OCI-M1 (cell line): Measurements from ENCODE around the gene P2RX1.

Experiments used
- DNase-seq: peaks from one replicate; lab custom pipeline; 2025; lab: John Stamatoyannopoulos, UW

The P2RX1 gene

GRCh38 chr17:3924512-3925350, 8.5 kb upstream of the P2RX1 start:
- DNase-seq = no peak

- DNase-seq = no peak
Observed at GRCh38 chr17:3923466-3924190, 7.4 kb upstream of the P2RX1 start.

GRCh38 chr17:3922765-3923164, 6.5 kb upstream of the P2RX1 start:
- DNase-seq = no peak

GRCh38 chr17:3921502-3922319, 5.4 kb upstream of the P2RX1 start:
- no peak for DNase-seq

DNA sequence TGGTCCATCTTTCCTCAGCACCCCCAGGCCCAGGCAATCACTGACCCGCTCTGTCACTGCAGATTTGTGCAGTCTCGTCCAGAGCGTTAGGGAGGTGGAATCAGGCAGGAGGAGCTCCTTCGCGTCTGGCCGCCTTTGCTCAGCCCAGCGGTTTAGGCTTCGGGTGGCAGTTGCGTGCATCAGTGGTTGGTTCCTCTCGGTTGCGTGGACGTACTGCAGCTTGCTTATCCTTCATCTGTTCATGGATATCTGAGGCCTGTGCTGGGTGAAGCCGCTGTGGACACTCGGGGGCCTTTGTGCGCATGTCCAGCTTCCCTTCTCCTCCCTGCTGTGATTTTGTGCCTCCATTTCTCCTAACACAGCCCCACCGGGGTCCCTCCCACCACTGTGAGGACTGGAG, 4.7 kb upstream of the P2RX1 start:
- no peak for DNase-seq

- DNase-seq = no peak
Observed at GRCh38 chr17:3919123-3919624, 2.9 kb upstream of the P2RX1 start.

DNA sequence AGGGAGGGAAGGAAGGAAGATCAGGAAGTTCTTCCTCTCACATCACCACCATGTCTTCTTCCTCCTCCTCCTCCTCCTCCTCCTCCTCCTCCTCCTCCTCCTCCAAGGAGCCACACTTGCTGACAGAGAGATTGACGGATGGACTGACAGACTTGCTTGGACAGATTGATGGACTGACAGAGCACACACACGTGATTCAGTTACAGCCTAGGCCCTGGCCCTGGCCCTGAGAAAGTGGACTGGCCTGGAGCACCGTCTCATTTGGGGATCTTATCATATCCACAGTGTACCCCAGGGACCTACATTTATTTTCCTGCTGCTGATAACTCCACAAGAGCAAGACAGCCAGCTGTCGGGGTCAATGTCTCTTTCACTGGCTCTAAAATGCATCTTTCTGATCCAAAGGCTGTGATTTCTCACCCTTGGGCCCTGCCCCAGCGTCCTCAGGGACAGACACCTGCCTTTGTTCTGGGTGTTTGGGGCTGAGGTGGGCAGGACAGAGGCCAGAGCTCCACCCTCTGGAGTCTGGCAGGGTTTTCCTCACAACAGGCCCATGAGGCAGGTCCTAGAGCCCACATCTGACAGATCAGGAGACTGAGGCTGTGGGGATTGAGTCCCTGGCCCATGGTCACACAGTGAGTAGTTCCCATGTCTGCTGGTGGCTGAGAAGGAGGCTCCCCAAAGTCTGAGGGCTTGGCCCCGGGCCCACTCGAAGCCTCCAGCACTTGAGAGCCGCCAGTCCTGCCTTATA, 2.3 kb upstream of the P2RX1 start:
- DNase-seq = peak; percentile 31

DNA sequence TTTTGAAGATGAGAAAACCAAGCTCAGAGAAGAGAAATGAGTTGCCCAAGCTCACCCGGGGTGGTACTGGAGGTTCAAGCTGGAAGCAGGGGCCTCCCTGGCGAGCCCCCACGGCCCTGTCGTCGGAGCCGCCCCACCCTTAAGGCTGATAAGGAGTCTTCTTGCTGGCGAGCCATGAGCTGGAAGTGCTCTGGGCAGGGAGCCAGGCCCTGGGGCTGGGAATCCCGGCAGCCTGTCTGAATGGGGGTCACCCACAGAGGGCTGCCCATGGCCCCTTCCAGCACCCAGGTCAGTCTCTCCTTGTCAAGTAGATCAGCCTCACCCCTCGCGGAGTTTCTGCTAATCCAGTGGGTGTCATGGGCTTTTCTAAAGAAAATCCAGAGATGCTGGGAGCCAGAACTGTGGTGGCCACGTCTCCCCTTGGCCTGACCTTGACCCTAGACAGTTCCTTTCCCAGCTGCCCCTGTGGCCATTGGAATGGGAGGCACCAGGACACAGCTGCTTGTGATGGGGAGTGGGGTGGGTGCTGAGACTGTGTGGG, 1.2 kb upstream of the P2RX1 start:
- DNase-seq = peak; percentile 70

GRCh38 chr17:3916825-3917224, 560 bp upstream of the P2RX1 start:
- peak; percentile 61 for DNase-seq

DNA sequence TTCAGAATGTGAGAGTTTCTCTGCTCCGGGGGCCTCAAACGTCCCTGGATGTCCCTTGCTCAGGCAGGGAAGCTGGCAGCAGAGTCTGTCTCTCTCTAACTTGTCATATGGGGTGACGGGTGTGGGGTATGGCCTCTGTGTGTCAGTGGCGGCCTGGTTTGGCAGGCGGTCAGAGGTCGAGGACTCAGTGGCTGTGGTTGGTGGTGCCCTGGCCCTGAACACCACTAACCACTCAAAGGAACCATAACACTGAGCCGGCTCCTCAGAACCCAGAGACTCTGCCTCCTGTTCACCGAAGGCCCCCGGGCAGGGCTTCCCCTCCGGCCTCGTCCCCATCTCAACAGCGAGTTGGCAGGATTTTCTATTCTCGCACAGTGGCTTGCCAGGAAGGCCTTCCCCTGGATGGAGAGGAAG, 677 bp downstream of the P2RX1 start:
- peak; percentile 54 for DNase-seq

GRCh38 chr17:3914312-3914670, 2.0 kb downstream of the P2RX1 start:
- peak; percentile 34 for DNase-seq

DNA sequence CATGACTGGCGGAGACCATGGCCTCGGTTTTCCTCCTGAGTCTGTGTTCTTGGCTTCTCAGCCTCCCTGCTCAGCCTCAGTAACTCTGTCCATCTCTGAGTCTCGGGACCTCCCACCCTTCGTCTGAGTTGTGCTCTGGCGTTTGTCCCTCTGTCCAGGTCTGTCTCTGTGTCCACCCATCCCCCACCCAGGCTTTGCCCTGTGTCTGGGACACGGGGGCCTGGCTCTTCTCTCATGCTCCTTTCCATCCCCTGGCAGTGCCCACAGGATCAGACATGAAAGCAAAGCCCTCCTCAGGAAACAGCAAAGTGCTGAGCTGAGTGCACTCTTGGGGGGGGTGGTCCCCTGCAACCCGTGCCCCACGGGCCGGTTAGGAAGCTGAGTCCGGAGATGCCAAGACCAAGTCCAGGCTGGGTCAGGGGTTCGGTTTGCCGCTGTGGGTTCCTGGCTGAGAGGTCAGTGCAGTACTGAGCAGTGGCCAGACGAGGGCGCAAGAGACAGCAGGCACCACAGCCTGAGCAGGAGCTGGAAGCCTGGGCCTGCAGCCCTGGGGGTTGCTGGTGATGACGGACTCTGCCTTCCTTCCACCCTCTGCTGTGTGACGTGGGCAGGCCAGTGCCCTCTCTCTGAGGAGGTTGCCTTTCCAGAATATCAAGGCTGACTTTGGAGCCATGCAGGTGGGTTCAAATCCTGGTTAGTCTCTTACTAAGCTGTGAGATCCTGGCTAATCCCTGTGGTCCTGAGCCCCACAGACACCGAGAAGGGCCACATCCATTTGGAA, 2.5 kb downstream of the P2RX1 start:
- DNase-seq = peak; percentile 90

- no peak for DNase-seq
Observed at GRCh38 chr17:3912827-3913226, 3.4 kb downstream of the P2RX1 start.

- DNase-seq = no peak
Observed at GRCh38 chr17:3911271-3912053, 4.8 kb downstream of the P2RX1 start.

- DNase-seq = no peak
Observed at GRCh38 chr17:3910420-3911270, 5.6 kb downstream of the P2RX1 start.

DNA sequence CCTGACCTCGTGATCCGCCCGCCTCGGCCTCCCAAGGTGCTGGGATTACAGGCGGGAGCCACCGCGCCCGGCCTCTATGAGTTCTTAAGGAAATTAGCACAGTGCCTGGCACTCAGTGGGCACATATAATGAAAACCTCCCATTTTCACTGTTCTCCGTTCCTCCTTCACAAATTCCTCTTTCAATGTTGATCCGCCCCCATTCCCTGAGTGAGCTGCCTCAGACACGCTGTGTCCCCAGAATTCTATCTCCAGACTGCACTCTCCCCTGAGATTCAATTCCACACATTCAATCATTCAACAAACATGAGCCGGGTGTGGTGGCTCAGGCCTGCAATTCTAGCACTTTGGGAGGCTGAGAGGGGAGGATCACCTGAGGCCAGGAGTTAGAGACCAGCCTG, 7.0 kb downstream of the P2RX1 start:
- DNase-seq = no peak

GRCh38 chr17:3907483-3908216, 8.6 kb downstream of the P2RX1 start:
- no peak for DNase-seq

- DNase-seq = no peak
Observed at GRCh38 chr17:3906881-3907280, 9.4 kb downstream of the P2RX1 start.
